K562 (cell line): ENCODE data around the gene KLK3. TPM values are rescaled to one million over a fixed set of nuclear protein-coding genes. Genes with fewer than 3 reads are reported as not detected.

Experiments
- CREB5 ChIP-seq: fragments of 250-450 bp; sonication (Bioruptor Pico); IDR thresholded peaks from 2 replicates; pipeline ENCODE4 v1.5.0; 2020; ENCODE audit warnings: mild to moderate bottlenecking
- CREBBP ChIP-seq: IDR thresholded peaks from one replicate; pipeline ENCODE4 v1.6.1; 2012; ENCODE audit warnings: low read depth, mild to moderate bottlenecking, control low read depth, inconsistent platforms, low read length
- EP400 ChIP-seq: fragments of 450-650 bp; IDR thresholded peaks from 2 replicates; pipeline ENCODE4 v1.6.1; 2017; ENCODE audit warnings: antibody characterized with exemption, mild to moderate bottlenecking, moderate library complexity
- ERF ChIP-seq: fragments of 450-650 bp; formaldehyde crosslinking; IDR thresholded peaks from 2 replicates; pipeline ENCODE4 v1.4.0; 2020; ENCODE audit warnings: mild to moderate bottlenecking, mixed read lengths
- GMEB1 ChIP-seq: fragments of 250-450 bp; sonication (Bioruptor Pico); IDR thresholded peaks from 2 replicates; pipeline ENCODE4 v1.4.0; 2020; ENCODE audit warnings: mild to moderate bottlenecking
- HDAC6 ChIP-seq: IDR thresholded peaks from 2 replicates; pipeline ENCODE4 v1.6.1; 2012; ENCODE audit warnings: low read depth, mild to moderate bottlenecking, control low read depth, inconsistent platforms, low read length, moderate library complexity
- KAT8 ChIP-seq: fragments of 450-650 bp; IDR thresholded peaks from 2 replicates; pipeline ENCODE4 v1.6.1; 2016; ENCODE audit warnings: low read depth, mild to moderate bottlenecking
- MLLT1 ChIP-seq, 2 experiments: fragments of 450-650 bp; IDR thresholded peaks; 2 replicates each; pipeline ENCODE4 v1.6.1; 2016
- MTA2 ChIP-seq: fragments of 450-650 bp; IDR thresholded peaks from 2 replicates; pipeline ENCODE4 v1.6.1; 2016; ENCODE audit warnings: low read depth
- PCBP1 ChIP-seq: fragments of 200-400 bp; formaldehyde crosslinking; IDR thresholded peaks from 2 replicates; pipeline ENCODE4 v1.6.1; 2018; ENCODE audit warnings: mild to moderate bottlenecking, low read depth, low read length; ENCODE audit not compliant: poor library complexity, severe bottlenecking
- RBM25 ChIP-seq: fragments of 200-400 bp; formaldehyde crosslinking; IDR thresholded peaks from 2 replicates; pipeline ENCODE4 v1.6.1; 2018; ENCODE audit warnings: low read length, low read depth, moderate library complexity; ENCODE audit not compliant: severe bottlenecking
- RFX1 ChIP-seq: fragments of 450-650 bp; IDR thresholded peaks from 2 replicates; pipeline ENCODE4 v1.6.1; 2016; ENCODE audit warnings: mild to moderate bottlenecking, moderate library complexity
- SAFB2 ChIP-seq: fragments of 200-400 bp; formaldehyde crosslinking; IDR thresholded peaks from 2 replicates; pipeline ENCODE4 v1.6.1; 2018; ENCODE audit warnings: borderline replicate concordance, low read length, low read depth, moderate library complexity; ENCODE audit not compliant: severe bottlenecking
- TCF7 ChIP-seq: sonication (generic); IDR thresholded peaks from 2 replicates; pipeline ENCODE4 v1.6.1; 2016; ENCODE audit warnings: antibody characterized with exemption, borderline replicate concordance
- THAP12 ChIP-seq: fragments of 250-450 bp; sonication (Bioruptor Pico); IDR thresholded peaks from 2 replicates; pipeline ENCODE4 v1.9.0; 2021; ENCODE audit warnings: mild to moderate bottlenecking, inconsistent platforms
- ZC3H4 ChIP-seq: sonication (generic); formaldehyde crosslinking; IDR thresholded peaks from 2 replicates; pipeline ENCODE4 v1.9.0; 2021; ENCODE audit warnings: missing genetic modification reagents, borderline replicate concordance
- ZNF217 ChIP-seq: sonication (generic); formaldehyde crosslinking; IDR thresholded peaks from 2 replicates; pipeline ENCODE4 v1.8.0; 2022; ENCODE audit warnings: mild to moderate bottlenecking, missing genetic modification reagents
- ZNF445 ChIP-seq: fragments of 250-450 bp; sonication (Bioruptor Pico); IDR thresholded peaks from 2 replicates; pipeline ENCODE4 v1.4.0; 2020; ENCODE audit warnings: low read depth, mild to moderate bottlenecking, moderate library complexity
- ZNF644 ChIP-seq: fragments of 200-800 bp; sonication (Bioruptor generic); IDR thresholded peaks from 2 replicates; pipeline ENCODE4 v1.6.1; 2016; ENCODE audit warnings: low read depth, missing genetic modification characterization, missing compliant biosample characterization
- ZNF655 ChIP-seq: fragments of 250-450 bp; sonication (Bioruptor Pico); IDR thresholded peaks from 2 replicates; pipeline ENCODE4 v1.5.0; 2021
- ZNF778 ChIP-seq: fragments of 450-650 bp; formaldehyde crosslinking; IDR thresholded peaks from 2 replicates; pipeline ENCODE4 v1.4.0; 2020; ENCODE audit warnings: mild to moderate bottlenecking, moderate library complexity
- polyA plus RNA-seq, 8 experiments: library from polyadenylated mRNA; depleted of rRNA in 4 of 8; stranded (reverse) in 5 of 8; unstranded in 3 of 8; fragments of >200 nt; fragmentation: Nextera tagmentation in 2 of 8; fragmentation: Illumina TruSeq in 1 of 8; extraction: Ambion mirVana in 2 of 8; extraction: Trizol in 1 of 8; gene quantifications; 2 replicates each; pipeline versions ENCODE4 v1.2.1 to v1.2.3, GENCODE V29; 2011 to 2014; ENCODE audit warnings: inconsistent platforms in 1 of 8, missing spikeins in 1 of 8
- total RNA-seq, 7 experiments: library from RNA; depleted of rRNA in 6 of 7; stranded (reverse); fragments of >200 nt in 6 of 7; fragmentation: Illumina TruSeq in 2 of 7; extraction: Trizol in 2 of 7; gene quantifications; 2 replicates each; pipeline versions ENCODE4 v1.2.1 to v1.2.3, GENCODE V29; 2011 to 2021; ENCODE audit warnings: low replicate concordance in 1 of 7

Gene KLK3
- total and polyA plus RNA-seq, 9 of the 15 experiments (the other 6 are each of a cell fraction or from before 2014, with no cell fraction given) = not detected

- TF ChIP-seq GMEB1 (CRISPR knock-in tag) (no peak), ERF (no peak), RFX1 (no peak; the same call in 1 of the 2 replicates), ZNF217 (CRISPR knock-in tag) (no peak), EP400 (peak; percentile 52), THAP12 (CRISPR knock-in tag) (no peak), TCF7 (no peak), ZNF445 (CRISPR knock-in tag) (no peak), ZNF644 (0 out of 2 replicates have a peak, but pooled peaks have one; percentile 36), RBM25 (no peak), CREB5 (CRISPR knock-in tag) (no peak), HDAC6 (no peak), SAFB2 (no peak), MTA2 (peak; percentile 54; the same call in 1 of the 2 replicates), CREBBP (no peak), ZC3H4 (no peak), MLLT1 (IDR thresholded peaks at IDR 0.05) (no peak), KAT8 (no peak), PCBP1 (no peak), ZNF655 (CRISPR knock-in tag) (no peak), ZNF778 (CRISPR knock-in tag) (no peak)
Observed at GRCh38 chr19:50823389-50824042, 31.2 kb upstream of the KLK3 start, which contains the start of gene KLK1 (continued).
